CD4-positive, alpha-beta T cell treated with Interleukin-17A for 4 hours (primary cell): ENCODE results near the gene WDR59.
"Not testable (repeated sequence)": the region's sequence is repeated elsewhere in the genome, so short reads cannot be mapped to it uniquely, and the experiment has no call there.

Experiments used
- DNase-seq: peaks from one replicate; pipeline ENCODE4 v3.0.0-alpha.2; 2020; ENCODE audit warnings: mixed read lengths

The WDR59 gene

GRCh38 chr16:74975591-74975990 is 9.3 kb downstream of the WDR59 start:
- no peak for DNase-seq

GRCh38 chr16:74973304-74973703 is 11.6 kb downstream of the WDR59 start:
- no peak for DNase-seq

- no peak for DNase-seq
Observed at GRCh38 chr16:74954763-74955162, 30.2 kb downstream of the WDR59 start.

GRCh38 chr16:74951681-74952080 is 33.2 kb downstream of the WDR59 start:
- DNase-seq, result no peak

GRCh38 chr16:74951206-74951605 is 33.7 kb downstream of the WDR59 start:
- no peak for DNase-seq

- no peak for DNase-seq
Observed at GRCh38 chr16:74950511-74950910, 34.4 kb downstream of the WDR59 start.

- no peak for DNase-seq
Observed at GRCh38 chr16:74949309-74949708, 35.6 kb downstream of the WDR59 start.

GRCh38 chr16:74944466-74944865 is 40.5 kb downstream of the WDR59 start:
- DNase-seq, result no peak

- DNase-seq, result no peak
Observed at GRCh38 chr16:74942977-74943918, 41.7 kb downstream of the WDR59 start.

GRCh38 chr16:74942566-74942965 is 42.4 kb downstream of the WDR59 start:
- no peak for DNase-seq

- DNase-seq, result no peak
Observed at GRCh38 chr16:74939688-74940087, 45.2 kb downstream of the WDR59 start.

GRCh38 chr16:74936902-74937560 is 47.9 kb downstream of the WDR59 start:
- no peak for DNase-seq

GRCh38 chr16:74931445-74931844 is 53.5 kb downstream of the WDR59 start:
- DNase-seq, result no peak

GRCh38 chr16:74929636-74930035 is 55.3 kb downstream of the WDR59 start:
- DNase-seq, result no peak

GRCh38 chr16:74926805-74927204 is 58.1 kb downstream of the WDR59 start:
- DNase-seq, result no peak

GRCh38 chr16:74923766-74924460 is 61.0 kb downstream of the WDR59 start:
- no peak for DNase-seq

GRCh38 chr16:74922150-74923138 is 62.5 kb downstream of the WDR59 start:
- DNase-seq, result no peak

- no peak for DNase-seq
Observed at GRCh38 chr16:74921051-74921450, 63.9 kb downstream of the WDR59 start.

GRCh38 chr16:74909665-74910064 is 75.3 kb downstream of the WDR59 start:
- no peak for DNase-seq

- DNase-seq, result not testable (repeated sequence)
Observed at GRCh38 chr16:74908759-74909158, 76.2 kb downstream of the WDR59 start.

- no peak for DNase-seq
Observed at GRCh38 chr16:74903901-74904678, 80.8 kb downstream of the WDR59 start.
